Bronchial epithelial cell (primary cell): ENCODE measurements around the gene COL15A1. TPM values are rescaled to one million over a fixed set of nuclear protein-coding genes. Genes with fewer than 3 reads are reported as not detected.

ENCODE experiments used
- DNase-seq: peaks from one replicate; pipeline ENCODE4 v3.0.0-alpha.2; 2010; ENCODE audit warnings: low read depth
- FAIRE-seq: peaks from 2 replicates; lab custom pipeline; 2011; peaks lifted over from hg19 to GRCh38; lab: Jason Lieb, UNC
- H3K27me3 ChIP-seq: 2 replicates; pipeline ENCODE4 v1.5.1; 2011; ENCODE audit warnings: low read length; ENCODE audit not compliant: control insufficient read depth, insufficient read depth
- H3K36me3 ChIP-seq: 2 replicates; pipeline ENCODE4 v1.5.1; 2011; ENCODE audit warnings: low read length; ENCODE audit not compliant: control insufficient read depth, insufficient read depth
- H3K4me3 ChIP-seq: 2 replicates; pipeline ENCODE4 v1.5.1; 2011; ENCODE audit warnings: mild to moderate bottlenecking, low read depth, low read length, control low read depth
- total RNA-seq: library from RNA; depleted of rRNA; stranded (reverse); fragments of >200 nt; gene quantifications from 2 replicates; pipeline ENCODE4 v1.2.1, GENCODE V29; 2014
- TF ChIP-seq, protein P1 (sequence below): IDR thresholded peaks from 2 replicates; pipeline ENCODE4 v1.5.1; 2011; ENCODE audit warnings: mild to moderate bottlenecking, moderate library complexity, low read length, control low read depth, inconsistent platforms; ENCODE audit not compliant: insufficient read depth, severe bottlenecking

Gene COL15A1
- total RNA-seq, 1 donor from 2014 or later, result 1.6 TPM

GRCh38 chr9:99031994-99032393 lies 88.3 kb downstream of the COL15A1 start:
- FAIRE-seq, result no peak
- DNase-seq, result no peak
- Histone ChIP-seq H3K27me3 (no peaks in the 10 kb centered on the region), H3K4me3 (no peak overlapping the region), H3K36me3 (no peaks in the 10 kb centered on the region)
- TF ChIP-seq, protein P1, sequence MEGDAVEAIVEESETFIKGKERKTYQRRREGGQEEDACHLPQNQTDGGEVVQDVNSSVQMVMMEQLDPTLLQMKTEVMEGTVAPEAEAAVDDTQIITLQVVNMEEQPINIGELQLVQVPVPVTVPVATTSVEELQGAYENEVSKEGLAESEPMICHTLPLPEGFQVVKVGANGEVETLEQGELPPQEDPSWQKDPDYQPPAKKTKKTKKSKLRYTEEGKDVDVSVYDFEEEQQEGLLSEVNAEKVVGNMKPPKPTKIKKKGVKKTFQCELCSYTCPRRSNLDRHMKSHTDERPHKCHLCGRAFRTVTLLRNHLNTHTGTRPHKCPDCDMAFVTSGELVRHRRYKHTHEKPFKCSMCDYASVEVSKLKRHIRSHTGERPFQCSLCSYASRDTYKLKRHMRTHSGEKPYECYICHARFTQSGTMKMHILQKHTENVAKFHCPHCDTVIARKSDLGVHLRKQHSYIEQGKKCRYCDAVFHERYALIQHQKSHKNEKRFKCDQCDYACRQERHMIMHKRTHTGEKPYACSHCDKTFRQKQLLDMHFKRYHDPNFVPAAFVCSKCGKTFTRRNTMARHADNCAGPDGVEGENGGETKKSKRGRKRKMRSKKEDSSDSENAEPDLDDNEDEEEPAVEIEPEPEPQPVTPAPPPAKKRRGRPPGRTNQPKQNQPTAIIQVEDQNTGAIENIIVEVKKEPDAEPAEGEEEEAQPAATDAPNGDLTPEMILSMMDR, result no peak

GRCh38 chr9:99034149-99034548 lies 90.4 kb downstream of the COL15A1 start:
- FAIRE-seq (no peak), DNase-seq (no peak)
- no peaks in the 10 kb centered on the region for H3K27me3 ChIP-seq
- TF ChIP-seq, protein P1, result no peak
- no peak overlapping the region for H3K4me3 ChIP-seq
- no peaks in the 10 kb centered on the region for H3K36me3 ChIP-seq

DNA sequence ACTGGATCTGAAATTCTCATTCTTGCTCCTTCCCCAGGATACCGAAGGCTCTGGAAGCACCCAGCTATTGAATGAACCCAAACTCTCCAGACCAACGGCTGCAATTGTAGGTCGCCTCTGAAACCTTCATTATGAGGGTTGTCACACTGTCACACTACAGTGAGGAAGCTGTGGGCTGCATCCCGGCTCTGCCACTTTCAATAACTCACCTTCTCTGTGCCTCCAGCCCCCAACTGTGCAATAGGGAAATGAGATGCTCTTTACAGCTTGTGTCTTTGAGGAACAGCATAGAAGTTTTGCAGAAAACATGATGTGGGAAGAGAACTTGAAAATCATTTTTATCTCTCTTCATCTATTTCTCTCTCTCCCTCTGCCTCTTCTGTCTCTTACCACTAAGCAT lies 91.6 kb downstream of the COL15A1 start:
- FAIRE-seq (no peak), DNase-seq (no peak)
- H3K4me3 ChIP-seq, result no peak overlapping the region
- TF ChIP-seq, protein P1, result no peak
- H3K36me3 ChIP-seq, result no peaks in the 10 kb centered on the region
- H3K27me3 ChIP-seq, result no peaks in the 10 kb centered on the region

GRCh38 chr9:99037769-99038483 lies 94.2 kb downstream of the COL15A1 start:
- Histone ChIP-seq H3K36me3 (no peaks in the 10 kb centered on the region), H3K4me3 (no peak overlapping the region), H3K27me3 (no peaks in the 10 kb centered on the region)
- no peak for DNase-seq
- FAIRE-seq, result no peak
- TF ChIP-seq, protein P1, result no peak

- TF ChIP-seq, protein P1, result no peak
- no peak for DNase-seq
- FAIRE-seq, result no peak
These were observed 94.7 kb downstream of the COL15A1 start for GRCh38 chr9:99038484-99038820.

More at GRCh38 chr9:99038484-99038820, 94.7 kb downstream of the COL15A1 start:
- no peaks in the 10 kb centered on the region for H3K36me3 ChIP-seq
- no peaks in the 10 kb centered on the region for H3K27me3 ChIP-seq
- no peak overlapping the region for H3K4me3 ChIP-seq
